Measurements from ENCODE around the gene HMHB1.

HMHB1 gene

GRCh38 chr5:143812085-143812705, at the start of gene HMHB1:
TSS of gene HMHB1 (plus strand) at chr5:143812161.
- no peak for DNase-seq (ENCODE audit: insufficient read length, low spot score)
- FAIRE-seq, result no peak
- TF ChIP-seq, protein P1, sequence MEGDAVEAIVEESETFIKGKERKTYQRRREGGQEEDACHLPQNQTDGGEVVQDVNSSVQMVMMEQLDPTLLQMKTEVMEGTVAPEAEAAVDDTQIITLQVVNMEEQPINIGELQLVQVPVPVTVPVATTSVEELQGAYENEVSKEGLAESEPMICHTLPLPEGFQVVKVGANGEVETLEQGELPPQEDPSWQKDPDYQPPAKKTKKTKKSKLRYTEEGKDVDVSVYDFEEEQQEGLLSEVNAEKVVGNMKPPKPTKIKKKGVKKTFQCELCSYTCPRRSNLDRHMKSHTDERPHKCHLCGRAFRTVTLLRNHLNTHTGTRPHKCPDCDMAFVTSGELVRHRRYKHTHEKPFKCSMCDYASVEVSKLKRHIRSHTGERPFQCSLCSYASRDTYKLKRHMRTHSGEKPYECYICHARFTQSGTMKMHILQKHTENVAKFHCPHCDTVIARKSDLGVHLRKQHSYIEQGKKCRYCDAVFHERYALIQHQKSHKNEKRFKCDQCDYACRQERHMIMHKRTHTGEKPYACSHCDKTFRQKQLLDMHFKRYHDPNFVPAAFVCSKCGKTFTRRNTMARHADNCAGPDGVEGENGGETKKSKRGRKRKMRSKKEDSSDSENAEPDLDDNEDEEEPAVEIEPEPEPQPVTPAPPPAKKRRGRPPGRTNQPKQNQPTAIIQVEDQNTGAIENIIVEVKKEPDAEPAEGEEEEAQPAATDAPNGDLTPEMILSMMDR (IDR thresholded peaks at IDR 0.05; ENCODE audit: insufficient read depth, missing control alignments), result no peak

DNA sequence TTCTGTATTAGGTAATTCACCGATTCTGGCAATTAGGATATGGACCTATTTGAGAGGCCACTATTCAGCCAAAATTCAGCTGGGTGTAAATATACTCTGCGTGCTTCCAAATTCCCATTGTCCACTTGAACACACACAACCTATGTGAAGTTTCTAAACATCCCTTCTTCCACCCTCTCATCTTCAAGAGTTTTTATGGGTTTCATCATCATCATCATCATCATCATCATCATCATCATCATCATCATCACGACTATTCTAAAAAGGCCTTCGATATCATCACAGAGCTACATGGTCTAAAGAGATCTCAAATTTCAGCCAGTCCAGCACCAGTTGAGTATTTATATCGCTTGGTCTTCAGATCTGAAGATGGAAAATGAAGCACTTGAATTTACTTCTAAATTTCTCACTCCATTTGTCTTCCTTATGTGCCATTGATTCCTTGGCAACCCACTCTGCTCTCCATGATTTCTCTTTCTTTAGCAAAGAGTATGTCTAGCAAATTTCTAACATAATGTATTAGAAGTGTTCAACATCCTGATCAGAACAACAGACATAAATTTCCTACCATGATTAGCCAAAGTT, 49.2 kb upstream of the HMHB1 start:
- FAIRE-seq (no peak), DNase-seq (ENCODE audit: insufficient read length, low spot score) (no peak)
- TF ChIP-seq, protein P1 (IDR thresholded peaks at IDR 0.05; ENCODE audit: insufficient read depth, missing control alignments), result no peak

DNA sequence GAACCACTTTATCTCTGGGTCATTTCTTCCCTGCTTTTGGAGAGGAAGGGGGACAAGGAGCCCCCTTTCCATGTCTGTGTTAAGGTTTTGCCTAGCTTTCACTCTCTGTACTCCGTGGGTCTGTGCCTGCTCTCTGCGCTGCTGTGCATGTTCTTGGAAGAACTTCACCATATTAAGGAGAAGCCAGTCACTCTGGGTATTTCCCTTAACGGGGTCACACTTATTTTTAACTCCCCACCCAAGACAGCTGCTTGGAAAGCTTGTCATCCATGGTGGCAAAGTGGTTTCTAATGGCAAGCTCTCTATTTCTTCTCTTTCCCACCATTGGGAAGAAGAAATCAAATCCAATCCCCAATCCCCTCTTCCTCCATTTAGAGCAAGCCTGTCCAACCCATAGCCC, 44.8 kb upstream of the HMHB1 start:
- FAIRE-seq (no peak), DNase-seq (ENCODE audit: insufficient read length, low spot score) (no peak)
- TF ChIP-seq, protein P1 (IDR thresholded peaks at IDR 0.05; ENCODE audit: insufficient read depth, missing control alignments), result no peak

- TF ChIP-seq, protein P1 (IDR thresholded peaks at IDR 0.05; ENCODE audit: insufficient read depth, missing control alignments), result no peak
- DNase-seq (ENCODE audit: insufficient read length, low spot score) (no peak), FAIRE-seq (no peak)
These were observed 42.8 kb upstream of the HMHB1 start for GRCh38 chr5:143769026-143769786.

DNA sequence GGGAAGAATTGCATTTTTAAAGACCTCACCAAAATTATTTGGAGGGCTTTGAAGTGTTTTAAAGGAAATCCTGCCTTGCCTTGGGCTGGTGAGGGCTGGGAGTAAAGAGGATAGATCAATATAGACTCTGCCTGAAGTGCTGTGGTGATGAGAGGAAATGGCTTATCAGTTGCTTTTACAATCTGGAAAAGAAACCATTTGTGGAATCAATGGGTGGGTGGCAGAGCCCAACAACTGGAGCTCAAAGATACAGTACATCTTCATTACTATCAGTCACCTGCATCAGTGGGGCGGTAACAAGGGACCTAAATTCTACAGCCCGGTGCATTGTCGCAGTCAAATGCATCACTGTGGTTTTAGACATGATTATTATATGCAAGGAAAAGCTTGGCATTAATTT, 41.5 kb upstream of the HMHB1 start:
- TF ChIP-seq, protein P1 (IDR thresholded peaks at IDR 0.05; ENCODE audit: insufficient read depth, missing control alignments), result no peak
- FAIRE-seq (no peak), DNase-seq (ENCODE audit: insufficient read length, low spot score) (no peak)

GRCh38 chr5:143771189-143771588, 40.8 kb upstream of the HMHB1 start:
- FAIRE-seq (no peak), DNase-seq (ENCODE audit: insufficient read length, low spot score) (no peak)
- TF ChIP-seq, protein P1 (IDR thresholded peaks at IDR 0.05; ENCODE audit: insufficient read depth, missing control alignments), result no peak

GRCh38 chr5:143771602-143772001, 40.4 kb upstream of the HMHB1 start:
- TF ChIP-seq, protein P1 (IDR thresholded peaks at IDR 0.05; ENCODE audit: insufficient read depth, missing control alignments), result no peak
- FAIRE-seq, result no peak
- DNase-seq (ENCODE audit: insufficient read length, low spot score), result no peak

Data from D721Med (cell line).